GM12878 (cell line): ENCODE results near the gene SLC12A5. TPM values are rescaled to one million over a fixed set of nuclear protein-coding genes. Genes with fewer than 3 reads are reported as not detected.

Experiments used
- ATF7 ChIP-seq: fragments of 450-650 bp; IDR thresholded peaks from 2 replicates; pipeline ENCODE4 v1.6.1; 2016; ENCODE audit warnings: low read depth, mild to moderate bottlenecking
- BHLHE40 ChIP-seq, 2 experiments: fragments of 450-650 bp in 1 of 2; IDR thresholded peaks; 2 replicates each; pipeline ENCODE4 v1.6.1; 2011 to 2017; ENCODE audit warnings: low read depth in 2 of 2, borderline replicate concordance in 1 of 2, improper control_type of control experiment in 1 of 2, low read length in 1 of 2, mild to moderate bottlenecking in 1 of 2
- CREB1 ChIP-seq: IDR thresholded peaks from 2 replicates; pipeline ENCODE4 v1.6.1; 2012; ENCODE audit warnings: low read depth, mild to moderate bottlenecking, inconsistent platforms
- DPF2 ChIP-seq: fragments of 450-650 bp; IDR thresholded peaks from 2 replicates; pipeline ENCODE4 v1.6.1; 2017; ENCODE audit warnings: mild to moderate bottlenecking
- EED ChIP-seq: sonication (generic); IDR thresholded peaks from 2 replicates; pipeline ENCODE4 v1.6.1; 2016; ENCODE audit warnings: antibody characterized with exemption, low read depth
- ETV6 ChIP-seq, 2 experiments: fragments of 450-650 bp in 1 of 2; IDR thresholded peaks in 1 of 2; conservative IDR thresholded peaks in 1 of 2; 2 replicates each; pipeline ENCODE4 v1.6.1; 2014; ENCODE audit warnings: antibody characterized with exemption in 1 of 2, borderline replicate concordance in 1 of 2, low read depth in 1 of 2, mild to moderate bottlenecking in 1 of 2, moderate library complexity in 1 of 2
- FOS ChIP-seq: IDR thresholded peaks from 3 replicates; pipeline ENCODE4 v1.6.1; 2011; ENCODE audit warnings: borderline replicate concordance; ENCODE audit not compliant: insufficient read length; ENCODE audit errors: extremely low read depth
- GATAD2B ChIP-seq: fragments of 450-650 bp; conservative IDR thresholded peaks from 2 replicates; pipeline ENCODE4 v1.6.1; 2017; ENCODE audit warnings: low read depth, mild to moderate bottlenecking, moderate library complexity
- HCFC1 ChIP-seq: fragments of 150-350 bp; IDR thresholded peaks from 2 replicates; pipeline ENCODE4 v1.6.1; 2014; ENCODE audit warnings: low read length
- HDAC2 ChIP-seq: fragments of 200-600 bp; sonication (generic); IDR thresholded peaks from 2 replicates; pipeline ENCODE4 v1.6.1; 2017
- JUND ChIP-seq: IDR thresholded peaks from 2 replicates; pipeline ENCODE4 v1.6.1; 2012; ENCODE audit warnings: low read depth, mild to moderate bottlenecking, low read length, improper control_type of control experiment, moderate library complexity
- LARP7 ChIP-seq: fragments of 450-650 bp; IDR thresholded peaks from 2 replicates; pipeline ENCODE4 v1.6.1; 2017; ENCODE audit warnings: mild to moderate bottlenecking
- MEF2B ChIP-seq: fragments of 450-650 bp; IDR thresholded peaks from 2 replicates; pipeline ENCODE4 v1.6.1; 2018; ENCODE audit warnings: mild to moderate bottlenecking, moderate library complexity; ENCODE audit not compliant: partially characterized antibody, poor library complexity, severe bottlenecking
- MYC ChIP-seq: IDR thresholded peaks from 2 replicates; pipeline ENCODE4 v1.6.1; 2011; ENCODE audit warnings: mild to moderate bottlenecking, low read length, moderate library complexity, inconsistent platforms; ENCODE audit not compliant: insufficient read depth, insufficient replicate concordance, insufficient read length, severe bottlenecking
- NFYB ChIP-seq: IDR thresholded peaks from 2 replicates; pipeline ENCODE4 v1.6.1; 2011; ENCODE audit warnings: low read depth, mild to moderate bottlenecking, low read length, improper control_type of control experiment, moderate library complexity; ENCODE audit not compliant: insufficient read depth
- PAX5 ChIP-seq: IDR thresholded peaks from 2 replicates; pipeline ENCODE4 v1.6.1; 2011; ENCODE audit warnings: low read depth, low read length, borderline replicate concordance
- RAD21 ChIP-seq: IDR thresholded peaks from 2 replicates; pipeline ENCODE4 v1.6.1; 2011; ENCODE audit warnings: mild to moderate bottlenecking, low read depth, low read length, moderate library complexity; ENCODE audit not compliant: insufficient read depth
- RELA ChIP-seq: fragments of 450-650 bp; IDR thresholded peaks from 2 replicates; pipeline ENCODE4 v1.8.0; 2014; ENCODE audit warnings: borderline replicate concordance; ENCODE audit not compliant: partially characterized antibody
- SPI1 ChIP-seq: IDR thresholded peaks from 2 replicates; pipeline ENCODE4 v1.6.1; 2011; ENCODE audit warnings: low read depth, mild to moderate bottlenecking, low read length, moderate library complexity, borderline replicate concordance; ENCODE audit not compliant: insufficient read depth
- STAT3 ChIP-seq: IDR thresholded peaks from 2 replicates; pipeline ENCODE4 v1.6.1; 2011; ENCODE audit warnings: low read depth, low read length, improper control_type of control experiment
- ZNF384 ChIP-seq: IDR thresholded peaks from 2 replicates; pipeline ENCODE4 v1.6.1; 2012; ENCODE audit warnings: low read depth, mild to moderate bottlenecking, low read length, improper control_type of control experiment, borderline replicate concordance
- polyA plus RNA-seq, 11 experiments: library from polyadenylated mRNA; depleted of rRNA in 4 of 11; unstranded in 6 of 11; stranded (reverse) in 5 of 11; fragments of >200 nt; fragmentation: Nextera tagmentation in 4 of 11; fragmentation: Illumina TruSeq in 1 of 11; extraction: Ambion mirVana in 4 of 11; extraction: Trizol in 1 of 11; gene quantifications; 1 replicate in 1 of 11; 2 replicates in 10 of 11; pipeline versions ENCODE4 v1.2.1 to v1.2.3, GENCODE V29; 2011 to 2016; ENCODE audit warnings: inconsistent platforms in 2 of 11, missing spikeins in 2 of 11, low read depth in 1 of 11
- total RNA-seq, 4 experiments: library from RNA; depleted of rRNA in 3 of 4; stranded (reverse); fragments of >200 nt in 3 of 4; fragmentation: Illumina TruSeq in 1 of 4; extraction: Trizol in 1 of 4; gene quantifications; 2 replicates each; pipeline versions ENCODE4 v1.2.1 to v1.2.3, GENCODE V29; 2013 to 2021
- TF ChIP-seq, protein P1 (sequence below): IDR thresholded peaks from 2 replicates; pipeline ENCODE4 v1.6.1; 2011; ENCODE audit warnings: low read depth, low read length, improper control_type of control experiment, borderline replicate concordance
- TF ChIP-seq, protein P2 (sequence below): fragments of 450-650 bp; IDR thresholded peaks from 2 replicates; pipeline ENCODE4 v1.6.1; 2017; ENCODE audit warnings: mild to moderate bottlenecking, moderate library complexity
- TF ChIP-seq, protein P3 (sequence below), 3 experiments: IDR thresholded peaks in 2 of 3; conservative IDR thresholded peaks in 1 of 3; 2 replicates each; pipeline ENCODE4 v1.5.1; 2011; ENCODE audit warnings: low read depth in 3 of 3, low read length in 3 of 3, mild to moderate bottlenecking in 3 of 3, control low read depth in 2 of 3, moderate library complexity in 2 of 3, inconsistent platforms in 1 of 3, mixed read lengths in 1 of 3; ENCODE audit not compliant: control insufficient read depth in 2 of 3, insufficient read depth in 1 of 3; ENCODE audit errors: extremely low read depth in 1 of 3

The SLC12A5 gene
- total and polyA plus RNA-seq, 10 of the 15 experiments (the other 5 are each of a cell fraction or from before 2014, with no cell fraction given) = 0.26 to 2.7 (median 1.2) TPM

DNA sequence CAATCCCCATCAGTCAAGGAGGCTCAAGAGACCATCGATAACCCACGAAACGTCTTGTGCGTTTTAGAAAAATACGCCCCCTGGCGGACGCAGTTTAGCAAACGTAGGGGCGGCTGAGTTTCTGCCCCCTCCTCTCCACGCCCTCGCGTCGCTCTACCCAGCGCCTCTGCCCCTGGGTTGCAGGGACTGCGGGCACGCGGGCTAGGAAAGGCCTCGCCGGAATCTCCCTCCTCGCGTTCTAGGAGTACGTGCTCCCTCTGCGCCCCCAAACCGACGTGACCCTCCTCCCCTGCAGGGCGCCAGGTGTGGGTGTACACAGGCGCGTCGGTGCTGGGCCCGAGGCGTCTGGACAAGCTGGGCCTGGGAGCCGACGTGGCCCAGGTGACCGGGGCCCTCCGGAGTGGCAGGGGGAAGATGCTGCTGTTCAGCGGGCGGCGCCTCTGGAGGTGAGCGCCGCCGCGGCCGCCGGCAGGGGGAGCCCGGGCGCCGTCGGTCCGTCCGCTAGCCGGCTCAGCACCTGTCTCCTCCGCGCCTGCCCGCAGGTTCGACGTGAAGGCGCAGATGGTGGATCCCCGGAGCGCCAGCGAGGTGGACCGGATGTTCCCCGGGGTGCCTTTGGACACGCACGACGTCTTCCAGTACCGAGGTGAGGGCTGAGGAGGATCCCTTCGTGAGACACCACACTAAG is 15.0 kb upstream of the SLC12A5 start (continued):
- TF ChIP-seq, protein P1, sequence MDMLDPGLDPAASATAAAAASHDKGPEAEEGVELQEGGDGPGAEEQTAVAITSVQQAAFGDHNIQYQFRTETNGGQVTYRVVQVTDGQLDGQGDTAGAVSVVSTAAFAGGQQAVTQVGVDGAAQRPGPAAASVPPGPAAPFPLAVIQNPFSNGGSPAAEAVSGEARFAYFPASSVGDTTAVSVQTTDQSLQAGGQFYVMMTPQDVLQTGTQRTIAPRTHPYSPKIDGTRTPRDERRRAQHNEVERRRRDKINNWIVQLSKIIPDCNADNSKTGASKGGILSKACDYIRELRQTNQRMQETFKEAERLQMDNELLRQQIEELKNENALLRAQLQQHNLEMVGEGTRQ = no peak
- TF ChIP-seq ETV6 (conservative IDR thresholded peaks at IDR 0.05 in 1 of 2, IDR thresholded peaks at IDR 0.05 in 1 of 2; ENCODE audit: borderline replicate concordance in 1 of 2, low read depth in 1 of 2) (no peak), GATAD2B (peak; percentile 73; the same call in 1 of the 2 replicates), STAT3 (no peak), DPF2 (peak; percentile 74), HCFC1 (no peak), MEF2B (peak; percentile 22), JUND (no peak), BHLHE40 (IDR thresholded peaks at IDR 0.05; ENCODE audit: borderline replicate concordance in 1 of 2, low read depth in 2 of 2, low read length in 1 of 2) (peak in 1 of 2 experiments; percentile 58; a peak in 2 of 4 replicates), MYC (no peak), CREB1 (no peak), NFYB (no peak), EED (no peak), SPI1 (no peak), ZNF384 (no peak), PAX5 (no peak), RELA (no peak), ATF7 (no peak), FOS (no peak), RAD21 (peak; percentile 51), HDAC2 (no peak), LARP7 (peak; percentile 80)
- TF ChIP-seq, protein P2, sequence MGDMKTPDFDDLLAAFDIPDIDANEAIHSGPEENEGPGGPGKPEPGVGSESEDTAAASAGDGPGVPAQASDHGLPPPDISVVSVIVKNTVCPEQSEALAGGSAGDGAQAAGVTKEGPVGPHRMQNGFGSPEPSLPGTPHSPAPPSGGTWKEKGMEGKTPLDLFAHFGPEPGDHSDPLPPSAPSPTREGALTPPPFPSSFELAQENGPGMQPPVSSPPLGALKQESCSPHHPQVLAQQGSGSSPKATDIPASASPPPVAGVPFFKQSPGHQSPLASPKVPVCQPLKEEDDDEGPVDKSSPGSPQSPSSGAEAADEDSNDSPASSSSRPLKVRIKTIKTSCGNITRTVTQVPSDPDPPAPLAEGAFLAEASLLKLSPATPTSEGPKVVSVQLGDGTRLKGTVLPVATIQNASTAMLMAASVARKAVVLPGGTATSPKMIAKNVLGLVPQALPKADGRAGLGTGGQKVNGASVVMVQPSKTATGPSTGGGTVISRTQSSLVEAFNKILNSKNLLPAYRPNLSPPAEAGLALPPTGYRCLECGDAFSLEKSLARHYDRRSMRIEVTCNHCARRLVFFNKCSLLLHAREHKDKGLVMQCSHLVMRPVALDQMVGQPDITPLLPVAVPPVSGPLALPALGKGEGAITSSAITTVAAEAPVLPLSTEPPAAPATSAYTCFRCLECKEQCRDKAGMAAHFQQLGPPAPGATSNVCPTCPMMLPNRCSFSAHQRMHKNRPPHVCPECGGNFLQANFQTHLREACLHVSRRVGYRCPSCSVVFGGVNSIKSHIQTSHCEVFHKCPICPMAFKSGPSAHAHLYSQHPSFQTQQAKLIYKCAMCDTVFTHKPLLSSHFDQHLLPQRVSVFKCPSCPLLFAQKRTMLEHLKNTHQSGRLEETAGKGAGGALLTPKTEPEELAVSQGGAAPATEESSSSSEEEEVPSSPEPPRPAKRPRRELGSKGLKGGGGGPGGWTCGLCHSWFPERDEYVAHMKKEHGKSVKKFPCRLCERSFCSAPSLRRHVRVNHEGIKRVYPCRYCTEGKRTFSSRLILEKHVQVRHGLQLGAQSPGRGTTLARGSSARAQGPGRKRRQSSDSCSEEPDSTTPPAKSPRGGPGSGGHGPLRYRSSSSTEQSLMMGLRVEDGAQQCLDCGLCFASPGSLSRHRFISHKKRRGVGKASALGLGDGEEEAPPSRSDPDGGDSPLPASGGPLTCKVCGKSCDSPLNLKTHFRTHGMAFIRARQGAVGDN = no peak
- TF ChIP-seq, protein P3, sequence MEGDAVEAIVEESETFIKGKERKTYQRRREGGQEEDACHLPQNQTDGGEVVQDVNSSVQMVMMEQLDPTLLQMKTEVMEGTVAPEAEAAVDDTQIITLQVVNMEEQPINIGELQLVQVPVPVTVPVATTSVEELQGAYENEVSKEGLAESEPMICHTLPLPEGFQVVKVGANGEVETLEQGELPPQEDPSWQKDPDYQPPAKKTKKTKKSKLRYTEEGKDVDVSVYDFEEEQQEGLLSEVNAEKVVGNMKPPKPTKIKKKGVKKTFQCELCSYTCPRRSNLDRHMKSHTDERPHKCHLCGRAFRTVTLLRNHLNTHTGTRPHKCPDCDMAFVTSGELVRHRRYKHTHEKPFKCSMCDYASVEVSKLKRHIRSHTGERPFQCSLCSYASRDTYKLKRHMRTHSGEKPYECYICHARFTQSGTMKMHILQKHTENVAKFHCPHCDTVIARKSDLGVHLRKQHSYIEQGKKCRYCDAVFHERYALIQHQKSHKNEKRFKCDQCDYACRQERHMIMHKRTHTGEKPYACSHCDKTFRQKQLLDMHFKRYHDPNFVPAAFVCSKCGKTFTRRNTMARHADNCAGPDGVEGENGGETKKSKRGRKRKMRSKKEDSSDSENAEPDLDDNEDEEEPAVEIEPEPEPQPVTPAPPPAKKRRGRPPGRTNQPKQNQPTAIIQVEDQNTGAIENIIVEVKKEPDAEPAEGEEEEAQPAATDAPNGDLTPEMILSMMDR (IDR thresholded peaks at IDR 0.05 in 2 of 3, conservative IDR thresholded peaks at IDR 0.05 in 1 of 3; ENCODE audit: control insufficient read depth in 2 of 3, extremely low read depth in 1 of 3, insufficient read depth in 1 of 3, low read depth in 3 of 3, low read length in 3 of 3) = peak; percentile 60 to 83 (median 63)
